IgD-negative memory B cell (primary cell): Measurements from ENCODE around the gene GEMIN4. TPM values are rescaled to one million over a fixed set of nuclear protein-coding genes. Genes with fewer than 3 reads are reported as not detected.
A peak's percentile ranks its signal among the peaks of the same experiment; 100 is the strongest.

Experiments used
- H3K27ac Mint-ChIP-seq, 3 donors: one replicate each; pipeline ENCODE4 v1.8.0; 2020 to 2022; ENCODE audit warnings: mild to moderate bottlenecking in 3 of 3, mixed read lengths in 3 of 3, moderate library complexity in 1 of 3
- H3K27me3 Mint-ChIP-seq: one replicate; pipeline ENCODE4 v1.8.0; 2021; ENCODE audit warnings: mixed read lengths
- H3K36me3 Mint-ChIP-seq: one replicate; pipeline ENCODE4 v1.8.0; 2020; ENCODE audit warnings: mild to moderate bottlenecking, mixed read lengths
- H3K4me1 Mint-ChIP-seq, 3 donors: one replicate each; pipeline ENCODE4 v1.8.0; 2020 to 2022; ENCODE audit warnings: mixed read lengths in 3 of 3, mild to moderate bottlenecking in 1 of 3
- H3K4me3 Mint-ChIP-seq, 4 donors: one replicate each; pipeline ENCODE4 v1.8.0; 2020 to 2022; ENCODE audit warnings: mild to moderate bottlenecking in 4 of 4, mixed read lengths in 4 of 4, moderate library complexity in 3 of 4
- H3K9me3 Mint-ChIP-seq, 3 donors: one replicate each; pipeline ENCODE4 v1.8.0; 2020 to 2021; ENCODE audit warnings: mixed read lengths in 3 of 3, mild to moderate bottlenecking in 1 of 3
- polyA plus RNA-seq: library from polyadenylated mRNA; unstranded; fragments of 300-500 nt; fragmentation: Illumina TruSeq; gene quantifications from one replicate; pipeline ENCODE4 v1.2.3, GENCODE V29; 2021

The GEMIN4 gene
- polyA plus RNA-seq, 1 donor from 2014 or later = 27.4 TPM

DNA sequence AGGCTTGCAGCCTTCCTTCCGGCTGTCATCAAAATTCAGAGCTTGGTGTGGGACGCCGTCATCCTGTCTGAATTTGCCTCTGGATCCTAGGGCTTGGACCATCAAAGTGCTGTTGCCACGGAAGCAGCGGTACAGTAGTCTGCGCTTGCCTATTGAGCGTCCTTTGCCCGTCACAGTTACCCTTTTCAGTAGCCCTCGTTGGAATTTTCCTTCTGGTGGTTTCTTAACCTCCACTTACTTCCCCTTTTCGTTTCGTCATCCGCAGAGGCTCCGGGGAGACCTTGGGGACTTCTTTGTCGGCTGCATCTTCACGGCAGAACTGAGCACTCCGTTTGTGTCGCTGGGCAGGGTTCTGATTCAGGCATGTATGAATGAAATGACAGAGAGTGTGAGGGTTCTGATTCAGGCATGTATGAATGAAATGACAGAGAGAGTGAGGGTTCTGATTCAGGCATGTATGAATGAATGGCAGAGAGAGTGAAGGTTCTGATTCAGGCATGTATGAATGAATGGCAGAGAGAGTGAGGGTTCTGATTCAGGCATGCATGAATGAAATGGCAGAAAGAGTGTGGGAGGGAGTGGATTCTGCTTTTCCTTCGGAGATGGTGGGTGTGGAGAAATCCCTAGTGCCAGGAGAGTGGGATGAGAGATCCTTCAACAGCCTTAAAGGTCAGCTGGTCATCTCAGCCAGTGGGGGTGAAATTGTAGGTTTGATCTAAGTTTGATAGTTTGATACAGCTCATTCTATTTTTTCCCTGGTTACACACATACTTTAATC is 11.6 kb downstream of the GEMIN4 start:
- Mint-ChIP-seq H3K4me1 (peaks cover 7 to 11% (median 9%) of the 10 kb centered on the region in 3 donors), H3K27ac (peak overlapping the region; percentile 69 to 95 (median 92)), H3K4me3 (peak overlapping the region; percentile 24 to 84 (median 54)), H3K36me3 (no peaks in the 10 kb centered on the region), H3K27me3 (no peaks in the 10 kb centered on the region), H3K9me3 (no peaks in the 10 kb centered on the region)

DNA sequence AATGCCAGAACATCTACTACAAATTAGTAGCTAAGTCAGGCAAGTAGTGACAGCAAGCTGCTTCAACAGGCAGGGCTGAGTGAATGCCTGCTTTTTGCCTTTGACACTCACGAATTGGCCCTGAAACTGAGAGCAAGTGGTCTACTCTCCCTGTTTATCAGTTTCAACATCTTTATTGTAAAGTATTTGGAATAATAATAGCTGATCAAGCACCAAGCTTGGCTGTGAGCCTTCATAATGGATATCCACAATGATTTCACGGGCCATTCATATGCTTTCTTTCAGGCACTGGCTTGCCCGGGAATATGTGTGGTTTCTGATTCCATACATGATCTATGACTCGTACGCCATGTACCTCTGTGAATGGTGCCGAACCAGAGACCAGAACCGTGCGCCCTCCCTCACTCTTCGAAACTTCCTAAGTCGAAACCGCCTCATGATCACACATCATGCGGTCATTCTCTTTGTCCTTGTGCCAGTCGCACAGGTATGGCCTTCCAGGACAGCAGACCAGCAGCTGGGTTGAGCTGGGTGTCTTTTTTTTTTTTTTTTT is 14.4 kb downstream of the GEMIN4 start:
- Mint-ChIP-seq H3K36me3 (no peaks in the 10 kb centered on the region), H3K4me1 (peaks cover 9 to 15% (median 11%) of the 10 kb centered on the region in 3 donors), H3K9me3 (no peaks in the 10 kb centered on the region), H3K27ac (peak overlapping the region in 2 of 3 donors; percentile 15 to 62), H3K27me3 (no peaks in the 10 kb centered on the region), H3K4me3 (no peak overlapping the region)

GRCh38 chr17:733743-734142 is 18.3 kb downstream of the GEMIN4 start:
- Mint-ChIP-seq H3K4me3 (peak overlapping the region; percentile 83 to 94 (median 86)), H3K27me3 (no peaks in the 10 kb centered on the region), H3K4me1 (peaks cover 0 to 5% (median 3%) of the 10 kb centered on the region in 3 donors), H3K27ac (peak overlapping the region in 2 of 3 donors; percentile 13 to 25), H3K36me3 (peaks cover 1% of the 10 kb centered on the region), H3K9me3 (no peaks in the 10 kb centered on the region)

DNA sequence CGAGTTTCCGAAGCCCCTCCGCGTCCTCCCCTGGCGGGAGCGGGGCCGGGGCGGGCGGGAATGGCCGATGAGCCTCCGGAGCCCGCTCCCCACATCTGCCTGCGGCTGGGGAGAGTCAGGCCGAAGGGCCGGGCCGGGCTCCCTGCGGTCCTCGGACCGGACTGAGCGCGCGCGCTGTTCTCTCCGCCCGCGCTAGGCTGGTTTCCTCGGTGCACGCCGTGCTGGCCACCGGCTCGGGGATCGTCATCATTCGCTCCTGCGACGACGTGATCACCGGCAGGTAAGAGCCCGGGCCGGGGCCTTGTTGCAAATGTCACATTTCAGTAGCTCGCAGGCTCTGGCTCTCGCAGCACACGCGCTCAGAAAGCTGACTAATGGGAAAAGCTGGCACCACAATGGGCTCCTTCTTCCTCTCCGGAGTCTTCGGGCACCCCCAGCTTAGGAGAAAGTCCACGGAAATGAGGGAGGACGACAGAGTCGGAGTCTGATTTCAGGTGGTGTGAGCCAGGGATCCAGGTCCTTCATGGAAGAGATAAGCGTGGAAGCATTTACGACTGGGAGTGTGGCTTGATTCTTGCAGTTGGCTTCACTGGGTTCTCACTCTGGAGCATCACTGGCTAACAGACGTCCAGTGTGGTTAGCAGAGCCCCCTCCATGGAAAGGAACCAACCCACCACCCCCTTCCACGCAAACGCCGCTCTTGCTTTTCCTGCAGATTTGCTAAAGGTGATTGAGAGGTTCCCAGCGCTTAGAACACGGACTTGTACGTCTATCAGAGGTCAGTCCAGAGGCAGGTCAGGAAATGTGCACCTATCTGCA is 19.0 kb downstream of the GEMIN4 start:
- H3K27ac Mint-ChIP-seq = peak overlapping the region in 1 of 3 donors; percentile 25
- H3K27me3 Mint-ChIP-seq = no peaks in the 10 kb centered on the region
- H3K36me3 Mint-ChIP-seq = peaks cover 1% of the 10 kb centered on the region
- H3K9me3 Mint-ChIP-seq = no peaks in the 10 kb centered on the region
- H3K4me3 Mint-ChIP-seq = peak overlapping the region; percentile 83 to 94 (median 86)
- H3K4me1 Mint-ChIP-seq = peaks cover 0 to 5% (median 3%) of the 10 kb centered on the region in 3 donors

GRCh38 chr17:732067-732901 is 19.8 kb downstream of the GEMIN4 start, which contains the start of gene TLCD3A:
Gene TLCD3A (plus strand): TSS chr17:732596. CDS start chr17:732648, 52 bp downstream.
- Mint-ChIP-seq H3K9me3 (no peaks in the 10 kb centered on the region), H3K27me3 (no peaks in the 10 kb centered on the region), H3K36me3 (peaks cover 1% of the 10 kb centered on the region), H3K4me3 (peak within 1 kb of the TSS; percentile 83 to 94 (median 86)), H3K4me1 (peaks cover 0 to 5% (median 3%) of the 10 kb centered on the region in 3 donors), H3K27ac (peak within 1 kb of the TSS in 2 of 3 donors; percentile 25 to 31)

DNA sequence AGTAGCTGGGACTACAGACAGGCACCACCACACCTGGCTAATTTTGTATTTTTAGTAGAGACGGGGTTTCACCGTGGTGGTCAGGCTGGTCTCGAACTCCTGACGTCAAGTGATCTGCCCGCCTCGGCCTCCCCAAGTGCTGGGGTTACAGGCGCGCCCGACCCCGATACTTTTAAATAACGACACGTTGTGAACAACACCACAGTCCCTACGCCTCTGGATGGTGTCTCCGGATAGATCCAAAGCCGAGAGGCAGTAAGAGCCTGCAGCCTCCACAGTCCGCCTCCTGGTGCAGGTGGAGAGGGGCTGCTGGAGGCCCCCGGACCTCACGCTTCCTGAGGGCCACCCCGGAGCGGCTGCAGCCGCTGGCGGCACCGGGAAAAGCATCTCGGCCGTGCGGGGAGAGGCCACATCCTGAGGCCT is 20.4 kb downstream of the GEMIN4 start:
- no peaks in the 10 kb centered on the region for H3K9me3 Mint-ChIP-seq
- no peaks in the 10 kb centered on the region for H3K27me3 Mint-ChIP-seq
- peak overlapping the region in 1 of 3 donors; percentile 31 for H3K27ac Mint-ChIP-seq
- H3K36me3 Mint-ChIP-seq = peaks cover 1% of the 10 kb centered on the region
- peaks cover 0 to 5% (median 3%) of the 10 kb centered on the region in 3 donors for H3K4me1 Mint-ChIP-seq
- peak overlapping the region; percentile 69 to 83 (median 82) for H3K4me3 Mint-ChIP-seq

DNA sequence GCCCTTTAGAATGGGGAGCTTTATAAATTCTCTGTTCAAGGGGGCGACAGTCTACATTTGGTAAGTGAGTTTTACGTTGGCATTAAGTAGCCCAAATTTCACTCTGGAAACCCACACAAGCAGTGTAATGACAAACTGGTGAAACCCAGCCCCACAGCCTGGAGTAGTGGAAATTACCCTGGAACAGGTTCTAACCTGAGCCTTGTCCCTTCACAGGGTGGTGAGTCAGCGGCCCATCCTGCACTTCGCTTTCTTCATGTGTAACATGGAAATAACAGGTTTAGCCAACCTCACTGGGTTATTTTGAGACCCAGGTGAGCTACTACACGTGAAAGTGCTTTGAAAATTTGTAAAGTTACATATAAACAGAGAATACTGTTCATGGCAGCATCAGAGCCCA is 23.2 kb downstream of the GEMIN4 start:
- H3K36me3 Mint-ChIP-seq = peaks cover 1% of the 10 kb centered on the region
- H3K9me3 Mint-ChIP-seq = no peaks in the 10 kb centered on the region
- H3K27me3 Mint-ChIP-seq = no peaks in the 10 kb centered on the region
- no peak overlapping the region for H3K27ac Mint-ChIP-seq
- H3K4me3 Mint-ChIP-seq = peak overlapping the region in 1 of 4 donors; percentile 67
- H3K4me1 Mint-ChIP-seq = peaks cover 0 to 5% (median 3%) of the 10 kb centered on the region in 3 donors

- no peaks in the 10 kb centered on the region for H3K9me3 Mint-ChIP-seq
- H3K4me3 Mint-ChIP-seq = no peak overlapping the region
These were observed 25.7 kb downstream of the GEMIN4 start for GRCh38 chr17:726271-726919.

GRCh38 chr17:725746-726145 is 26.3 kb downstream of the GEMIN4 start:
- Mint-ChIP-seq H3K4me3 (no peak overlapping the region), H3K4me1 (no peaks in the 10 kb centered on the region), H3K36me3 (peaks cover 1% of the 10 kb centered on the region), H3K27me3 (no peaks in the 10 kb centered on the region), H3K9me3 (no peaks in the 10 kb centered on the region), H3K27ac (no peak overlapping the region)

More at GRCh38 chr17:726271-726919, 25.7 kb downstream of the GEMIN4 start:
- Mint-ChIP-seq H3K27me3 (no peaks in the 10 kb centered on the region), H3K36me3 (peaks cover 1% of the 10 kb centered on the region), H3K27ac (no peak overlapping the region), H3K4me1 (no peaks in the 10 kb centered on the region)

DNA sequence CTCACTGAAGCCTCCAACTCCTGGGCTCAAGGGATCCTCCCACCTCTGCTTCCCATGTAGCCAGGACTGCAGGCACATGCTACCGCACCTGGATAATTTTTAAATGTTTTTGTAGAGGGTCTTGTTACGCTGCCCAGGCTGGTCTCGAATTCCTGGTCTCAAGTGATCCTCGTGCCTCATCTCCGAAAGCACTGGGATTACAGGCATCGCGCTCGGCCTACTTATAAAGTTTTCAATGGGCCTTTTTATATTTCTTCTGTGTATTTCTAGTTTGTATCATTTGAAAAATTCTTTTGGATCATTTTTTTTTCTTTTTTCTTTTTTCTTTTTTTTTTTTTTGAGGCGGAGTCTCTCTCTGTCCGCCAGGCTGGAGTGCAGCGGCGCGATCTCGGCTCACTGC is 27.0 kb downstream of the GEMIN4 start:
- H3K27me3 Mint-ChIP-seq = no peaks in the 10 kb centered on the region
- H3K36me3 Mint-ChIP-seq = no peaks in the 10 kb centered on the region
- no peak overlapping the region for H3K27ac Mint-ChIP-seq
- no peaks in the 10 kb centered on the region for H3K4me1 Mint-ChIP-seq
- H3K9me3 Mint-ChIP-seq = no peaks in the 10 kb centered on the region
- H3K4me3 Mint-ChIP-seq = no peak overlapping the region

GRCh38 chr17:721540-721937 is 30.5 kb downstream of the GEMIN4 start:
- Mint-ChIP-seq H3K4me1 (peaks cover 3 to 4% (median 4%) of the 10 kb centered on the region in 3 donors), H3K27me3 (no peaks in the 10 kb centered on the region), H3K27ac (peak overlapping the region in 1 of 3 donors; percentile 36), H3K36me3 (no peaks in the 10 kb centered on the region), H3K4me3 (peak overlapping the region in 1 of 4 donors; percentile 8), H3K9me3 (no peaks in the 10 kb centered on the region)

DNA sequence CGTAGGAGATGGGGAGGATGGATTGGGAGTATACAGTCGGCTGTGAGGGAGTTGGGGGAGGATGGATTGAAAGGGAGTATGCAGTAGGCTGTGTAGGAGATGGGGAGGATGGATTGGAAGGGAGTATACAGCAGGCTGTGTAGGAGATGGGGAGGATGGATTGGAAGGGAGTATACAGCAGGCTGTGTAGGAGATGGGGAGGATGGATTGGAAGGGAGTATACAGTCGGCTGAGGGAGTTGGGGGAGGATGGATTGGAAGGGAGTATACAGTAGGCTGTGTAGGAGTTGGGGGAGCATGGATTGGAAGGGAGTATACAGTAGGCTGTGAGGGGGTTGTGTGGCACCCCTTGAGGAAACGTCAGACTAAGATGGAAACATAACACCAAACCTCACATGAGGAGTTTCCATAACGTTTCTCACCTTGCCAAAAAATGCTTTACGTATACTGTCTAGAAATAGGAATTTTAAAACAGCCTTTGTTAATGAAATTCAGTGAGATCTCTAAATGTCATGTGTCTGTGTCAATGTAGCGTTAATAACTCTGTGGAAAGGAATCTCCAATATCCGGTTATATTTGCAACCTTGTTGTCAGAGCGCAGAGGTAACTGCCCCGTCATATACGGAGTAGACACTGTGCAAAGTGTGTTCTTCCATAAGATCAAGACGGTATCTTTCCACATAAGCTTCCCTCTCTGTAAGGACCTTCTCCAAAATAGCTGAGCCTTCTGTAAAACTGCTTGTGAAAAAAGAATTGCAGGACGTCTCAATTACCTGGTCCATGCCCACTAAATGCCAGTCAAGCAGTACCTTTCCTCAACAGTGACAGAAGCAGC is 31.1 kb downstream of the GEMIN4 start:
- Mint-ChIP-seq H3K9me3 (no peaks in the 10 kb centered on the region), H3K27me3 (no peaks in the 10 kb centered on the region), H3K4me3 (peak overlapping the region in 1 of 4 donors; percentile 8), H3K36me3 (no peaks in the 10 kb centered on the region), H3K27ac (no peak overlapping the region), H3K4me1 (peaks cover 3 to 4% (median 4%) of the 10 kb centered on the region in 3 donors)

DNA sequence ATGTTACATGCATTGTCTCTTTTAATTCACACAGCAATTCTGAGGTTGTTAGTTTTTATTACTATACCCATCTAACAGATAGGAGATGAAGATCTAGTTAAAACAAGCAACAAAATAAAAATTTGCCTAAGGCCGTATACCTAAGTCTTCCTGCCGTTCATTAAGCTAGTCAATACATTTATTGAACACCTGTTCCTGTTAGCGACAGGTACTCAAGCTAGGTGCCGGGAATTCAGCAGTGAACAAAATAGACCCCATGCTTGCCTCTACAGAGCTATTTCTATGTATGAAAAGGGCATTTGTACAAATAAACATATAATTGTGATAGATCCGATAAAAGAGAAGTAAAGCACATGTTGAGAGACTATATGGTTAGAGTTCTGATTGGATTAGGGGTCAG is 34.0 kb downstream of the GEMIN4 start:
- no peaks in the 10 kb centered on the region for H3K27me3 Mint-ChIP-seq
- peak overlapping the region in 1 of 4 donors; percentile 86 for H3K4me3 Mint-ChIP-seq
- peaks cover 8 to 13% (median 13%) of the 10 kb centered on the region in 3 donors for H3K4me1 Mint-ChIP-seq
- H3K9me3 Mint-ChIP-seq = no peaks in the 10 kb centered on the region
- H3K36me3 Mint-ChIP-seq = peaks cover 1% of the 10 kb centered on the region
- H3K27ac Mint-ChIP-seq = no peak overlapping the region
